ENCODE results near the gene CDHR1.

DNA sequence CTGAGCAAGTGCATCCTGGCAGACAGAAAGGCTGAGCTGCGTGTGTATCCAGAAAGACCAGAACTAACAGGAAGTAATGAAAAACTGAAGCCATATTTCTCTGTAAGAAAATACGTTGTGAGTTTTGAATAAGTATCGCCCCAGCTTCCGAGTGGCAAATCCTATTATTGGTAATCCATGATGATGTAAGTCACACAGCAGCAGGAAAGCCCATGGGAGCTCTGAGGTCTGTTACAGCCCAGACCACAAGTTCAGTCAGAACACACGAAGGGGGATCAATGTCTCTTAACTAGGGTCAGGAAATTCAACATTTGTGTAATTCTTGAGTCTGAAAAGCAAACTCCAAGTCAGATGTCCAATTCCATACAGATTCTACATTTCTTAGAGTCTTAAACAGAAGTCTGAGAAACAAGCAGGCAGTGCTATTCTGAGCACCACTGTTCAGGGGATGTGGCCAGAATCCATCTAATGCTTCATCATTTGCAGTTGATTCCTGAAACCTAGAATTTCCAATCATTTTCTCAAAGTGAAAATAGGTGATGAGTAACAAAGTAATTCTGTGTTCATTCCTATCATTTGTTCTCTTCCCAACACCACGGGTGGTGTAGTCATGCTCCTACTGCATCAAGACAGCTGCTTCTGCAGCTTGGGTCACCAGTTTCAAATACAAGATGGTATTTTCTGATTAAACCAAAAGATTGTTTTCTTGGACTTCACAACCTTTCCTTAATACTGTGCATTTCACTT lies 31.3 kb downstream of the CDHR1 start, which contains the start of gene LRIT2:
- TF ChIP-seq, protein P1, sequence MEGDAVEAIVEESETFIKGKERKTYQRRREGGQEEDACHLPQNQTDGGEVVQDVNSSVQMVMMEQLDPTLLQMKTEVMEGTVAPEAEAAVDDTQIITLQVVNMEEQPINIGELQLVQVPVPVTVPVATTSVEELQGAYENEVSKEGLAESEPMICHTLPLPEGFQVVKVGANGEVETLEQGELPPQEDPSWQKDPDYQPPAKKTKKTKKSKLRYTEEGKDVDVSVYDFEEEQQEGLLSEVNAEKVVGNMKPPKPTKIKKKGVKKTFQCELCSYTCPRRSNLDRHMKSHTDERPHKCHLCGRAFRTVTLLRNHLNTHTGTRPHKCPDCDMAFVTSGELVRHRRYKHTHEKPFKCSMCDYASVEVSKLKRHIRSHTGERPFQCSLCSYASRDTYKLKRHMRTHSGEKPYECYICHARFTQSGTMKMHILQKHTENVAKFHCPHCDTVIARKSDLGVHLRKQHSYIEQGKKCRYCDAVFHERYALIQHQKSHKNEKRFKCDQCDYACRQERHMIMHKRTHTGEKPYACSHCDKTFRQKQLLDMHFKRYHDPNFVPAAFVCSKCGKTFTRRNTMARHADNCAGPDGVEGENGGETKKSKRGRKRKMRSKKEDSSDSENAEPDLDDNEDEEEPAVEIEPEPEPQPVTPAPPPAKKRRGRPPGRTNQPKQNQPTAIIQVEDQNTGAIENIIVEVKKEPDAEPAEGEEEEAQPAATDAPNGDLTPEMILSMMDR (IDR thresholded peaks at IDR 0.05) = no peak
- TF ChIP-seq POLR2A (IDR thresholded peaks at IDR 0.05) = no peak
